ENCODE results near the gene DENND6B.

Gene DENND6B

GRCh38 chr22:50314455-50315288 lies 12.1 kb downstream of the DENND6B start:
- DNase-seq, result peak; percentile 70

DNA sequence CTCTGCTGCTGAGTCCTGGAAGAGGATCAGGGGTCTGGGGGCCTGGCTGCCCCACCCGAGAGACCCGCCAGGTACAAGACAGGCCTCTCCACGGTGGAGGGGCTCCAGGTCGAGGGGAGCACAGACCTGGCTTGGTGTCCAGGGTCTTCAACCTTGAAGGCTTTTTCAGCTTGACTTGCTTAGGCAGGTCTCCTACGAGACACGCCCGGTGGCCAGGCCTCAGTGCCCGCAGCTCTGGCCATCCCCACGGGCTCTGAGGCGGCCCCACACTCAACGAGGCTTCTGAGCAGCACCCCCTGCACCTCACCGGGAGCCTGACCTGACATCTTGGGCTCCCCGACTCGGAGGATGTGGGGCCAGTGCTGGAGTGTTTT lies 12.7 kb downstream of the DENND6B start:
- no peak for DNase-seq

- no peak for DNase-seq
These were observed 13.2 kb downstream of the DENND6B start for GRCh38 chr22:50313600-50313999.

DNA sequence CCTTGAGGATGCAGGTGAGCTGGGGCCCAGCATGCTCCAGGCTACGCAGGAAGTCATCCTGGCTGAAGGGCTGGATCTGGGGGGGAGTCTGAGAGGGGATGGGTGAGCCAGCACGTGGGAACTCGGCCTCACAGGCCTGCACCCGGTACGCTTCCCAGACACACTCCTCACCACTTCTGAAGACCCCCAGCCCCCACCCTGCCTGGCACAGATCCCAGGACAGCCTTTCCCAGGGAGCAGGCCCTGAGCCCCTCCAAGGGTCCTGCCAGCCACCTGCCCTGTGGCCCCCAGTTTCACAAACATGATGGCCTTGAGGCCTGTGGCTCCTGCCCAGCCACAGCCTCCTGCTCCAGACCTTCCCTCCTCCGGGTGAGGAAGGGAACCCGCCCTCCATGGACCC lies 13.8 kb downstream of the DENND6B start:
- no peak for DNase-seq

- DNase-seq, result no peak
These were observed 14.4 kb downstream of the DENND6B start for GRCh38 chr22:50312371-50312770.

- no peak for DNase-seq
These were observed 15.0 kb downstream of the DENND6B start for GRCh38 chr22:50311606-50312351.

DNA sequence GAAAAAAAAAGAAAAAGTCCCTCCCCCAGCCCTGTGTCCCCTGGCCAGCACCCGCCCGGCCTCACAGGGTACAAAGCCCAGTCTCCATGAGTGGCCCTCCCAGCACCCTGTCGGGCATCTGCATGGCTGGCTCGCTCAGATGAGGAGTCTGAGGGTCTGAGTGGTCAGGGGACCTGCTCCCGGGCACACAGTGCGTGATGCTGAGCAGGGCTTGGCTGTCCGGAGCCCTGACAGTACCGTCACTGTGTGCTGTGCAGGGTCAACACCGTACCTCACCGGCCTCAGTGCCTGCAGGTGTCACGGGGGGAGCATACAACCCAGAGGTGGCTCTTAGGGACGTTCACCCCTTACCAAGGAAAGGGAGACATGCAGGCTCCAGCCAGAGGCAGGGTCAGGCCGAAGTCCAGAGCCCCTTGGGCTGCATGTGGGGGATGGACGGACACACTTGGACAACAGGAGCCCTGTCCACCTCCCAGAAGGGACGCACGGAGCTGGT lies 15.8 kb downstream of the DENND6B start:
- no peak for DNase-seq

GRCh38 chr22:50310031-50310722 lies 16.6 kb downstream of the DENND6B start:
- DNase-seq, result no peak

DNA sequence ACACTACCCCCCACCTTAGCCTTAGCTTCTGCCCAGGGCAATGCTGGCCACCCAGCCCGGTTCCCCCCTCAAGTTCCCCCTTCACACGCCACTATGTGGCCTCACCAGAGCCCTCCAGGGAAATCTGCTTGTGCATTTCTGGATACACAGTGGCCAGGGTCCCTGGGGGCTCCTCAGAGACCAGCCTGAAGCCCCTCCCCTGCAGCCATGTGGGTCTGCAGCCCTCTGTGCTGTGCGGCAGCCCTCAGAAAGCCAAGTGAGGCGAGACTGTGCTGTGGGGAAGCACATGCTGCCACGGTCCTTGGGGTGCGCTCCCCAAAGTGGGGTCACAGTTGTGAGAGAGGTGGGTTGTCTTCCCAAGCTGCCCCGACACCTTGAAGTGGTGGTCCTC lies 17.2 kb downstream of the DENND6B start:
- no peak for DNase-seq

GRCh38 chr22:50308986-50309600 lies 17.7 kb downstream of the DENND6B start:
- DNase-seq, result no peak

DNA sequence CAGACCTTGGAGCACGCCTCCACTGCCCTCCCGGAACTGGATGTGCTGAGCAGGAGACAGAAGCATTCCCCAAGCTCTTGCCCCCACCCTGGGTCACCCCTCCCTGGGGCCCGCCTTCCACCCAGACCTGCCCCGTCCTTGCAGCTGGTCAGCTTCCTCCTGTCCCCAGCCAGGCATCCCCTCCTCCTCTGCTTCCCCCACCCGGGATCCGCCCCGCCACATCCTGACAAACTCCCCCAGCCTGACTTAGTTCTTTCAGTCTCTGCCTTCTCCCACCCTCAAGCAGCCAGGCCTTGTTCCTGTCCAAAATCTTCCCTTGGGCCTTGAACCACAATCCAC lies 18.2 kb downstream of the DENND6B start:
- no peak for DNase-seq

GRCh38 chr22:50307890-50308596 lies 18.8 kb downstream of the DENND6B start:
- DNase-seq, result no peak

GRCh38 chr22:50306753-50307749 lies 19.8 kb downstream of the DENND6B start, which contains the start of gene PLXNB2:
Gene PLXNB2, minus strand, starts transcription at chr22:50307646. Its CDS starts 17,062 bp downstream, at chr22:50290584.
- no peak for DNase-seq

DNA sequence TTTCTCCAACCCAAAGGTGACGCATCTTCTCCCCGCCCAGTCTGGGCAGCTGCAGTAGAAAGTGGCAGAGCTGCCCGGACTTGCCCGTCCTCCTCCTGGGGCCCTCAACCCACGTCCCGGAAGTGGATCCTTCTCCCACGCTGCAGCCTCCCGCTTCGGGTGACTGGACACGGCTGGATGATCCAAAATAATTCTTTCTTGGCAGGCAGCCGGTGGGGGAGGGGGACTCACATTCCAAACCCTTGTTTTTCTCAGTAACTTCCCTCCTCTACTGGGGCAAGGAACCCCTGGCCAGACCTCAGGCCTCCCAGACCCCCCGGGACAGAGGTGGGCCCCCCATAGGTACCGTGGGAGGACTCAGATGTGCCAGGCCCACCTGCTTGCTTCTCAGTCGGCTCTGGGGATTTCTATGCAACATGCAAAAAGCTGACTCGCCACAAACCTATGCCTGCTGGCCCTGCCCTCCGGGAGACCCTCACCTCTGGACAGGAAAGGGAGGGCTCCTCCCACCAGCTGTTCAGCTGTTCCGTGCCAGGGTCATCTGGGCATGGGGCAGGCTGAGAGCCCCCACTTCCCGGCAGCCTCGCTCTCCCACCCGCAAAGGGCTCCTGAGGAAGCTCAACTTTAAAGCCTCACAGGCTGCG lies 20.8 kb downstream of the DENND6B start:
- no peak for DNase-seq

- no peak for DNase-seq
These were observed 21.4 kb downstream of the DENND6B start for GRCh38 chr22:50305393-50305922.

GRCh38 chr22:50304528-50305392 lies 22.1 kb downstream of the DENND6B start:
- DNase-seq, result no peak

DNA sequence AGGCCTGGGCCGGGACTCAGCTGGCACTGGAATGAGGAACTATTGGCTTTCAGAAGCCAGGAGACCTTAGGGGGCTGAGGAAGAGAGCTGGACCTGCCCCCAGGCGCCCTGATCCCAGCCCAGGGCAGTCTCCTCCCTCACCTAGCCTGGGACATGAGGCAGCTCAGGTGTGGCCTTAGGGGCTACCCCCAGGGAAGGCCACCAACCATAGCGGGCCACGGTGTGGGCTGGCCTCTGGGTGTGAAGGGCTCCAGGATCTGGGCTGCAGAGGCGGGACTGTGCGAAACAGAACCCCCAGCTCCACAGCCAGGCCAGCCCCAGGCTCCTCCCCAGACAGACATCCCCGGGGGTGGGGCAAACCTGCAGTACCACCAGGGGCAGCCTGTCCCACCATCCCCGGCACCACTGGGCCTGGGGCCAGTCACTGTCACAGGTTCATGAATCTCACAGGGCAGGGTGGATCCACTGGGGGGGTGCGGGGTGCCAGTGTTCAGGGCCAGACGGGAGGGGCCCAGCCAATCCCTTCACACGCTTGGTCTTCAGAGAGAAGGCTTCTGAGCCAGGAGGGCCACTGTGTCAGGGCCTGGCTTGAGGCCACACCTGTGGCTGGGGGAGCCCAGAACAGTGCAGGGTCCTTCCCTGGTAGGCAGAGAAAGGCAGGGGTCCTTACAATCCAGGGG lies 22.8 kb downstream of the DENND6B start:
- no peak for DNase-seq

DNA sequence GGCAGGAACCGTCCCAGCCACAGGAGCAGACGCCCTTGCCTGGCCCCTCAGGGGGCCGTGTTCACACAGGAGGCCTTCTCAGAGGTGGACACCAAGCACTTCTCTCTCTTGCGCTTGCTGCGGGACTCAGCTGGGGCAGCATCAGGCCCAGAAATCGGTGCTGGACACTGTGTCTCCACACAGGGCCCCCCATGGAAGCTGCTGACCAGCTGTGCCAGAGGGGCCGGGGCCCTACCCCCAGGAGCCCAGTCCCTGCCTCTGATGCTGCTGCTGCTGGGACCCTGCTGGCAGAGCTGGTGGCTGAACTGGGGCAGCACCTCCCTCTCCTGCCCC lies 23.3 kb downstream of the DENND6B start:
- DNase-seq, result no peak

- no peak for DNase-seq
These were observed 24.2 kb downstream of the DENND6B start for GRCh38 chr22:50302564-50302963.
